HFF-Myc (cell line): Measurements from ENCODE around the gene PDE7B.

Experiments
- DNase-seq: peaks from one replicate; pipeline ENCODE4 v3.0.0-alpha.2; 2011; ENCODE audit warnings: low read depth; ENCODE audit errors: extremely low read depth
- H3K4me3 ChIP-seq: replicated peaks from 2 replicates; pipeline ENCODE4 v1.5.1; 2011; ENCODE audit warnings: low read depth, mild to moderate bottlenecking, control low read depth, low read length
- TF ChIP-seq, protein P1 (sequence below): IDR thresholded peaks from 2 replicates; pipeline ENCODE4 v1.5.1; 2012; ENCODE audit warnings: mild to moderate bottlenecking, low read depth, low read length, control low read depth; ENCODE audit errors: missing control alignments

PDE7B gene

DNA sequence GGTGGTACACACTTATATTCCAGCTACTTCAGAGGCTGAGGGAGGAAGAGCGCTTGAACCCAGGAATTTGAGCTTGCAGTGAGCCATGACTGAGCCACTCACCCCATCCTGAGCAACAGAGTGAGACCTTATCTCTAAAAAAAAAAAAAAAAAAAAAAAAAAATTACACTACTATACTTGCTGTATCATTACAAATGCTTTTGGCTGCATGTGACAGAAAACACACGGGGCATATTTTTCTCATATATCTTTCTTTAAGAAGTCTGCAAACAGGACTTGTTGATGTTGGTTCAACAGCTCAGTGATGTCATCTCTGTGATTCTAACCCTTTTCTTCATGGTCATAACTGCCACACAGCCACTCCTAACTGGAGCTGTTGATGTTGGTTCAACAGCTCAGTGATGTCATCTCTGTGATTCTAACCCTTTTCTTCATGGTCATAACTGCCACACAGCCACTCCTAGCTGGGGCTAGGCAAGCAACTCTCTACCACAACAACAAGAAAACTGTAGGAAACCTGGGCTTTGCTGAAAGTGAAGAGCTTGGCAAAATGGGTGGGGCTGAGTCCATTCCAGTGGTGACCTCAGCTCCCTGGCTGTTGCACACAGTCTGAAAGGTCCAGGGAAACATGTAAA is 378.8 kb downstream of the PDE7B start:
- no peak for DNase-seq
- H3K4me3 ChIP-seq, result no peak overlapping the region
- TF ChIP-seq, protein P1, sequence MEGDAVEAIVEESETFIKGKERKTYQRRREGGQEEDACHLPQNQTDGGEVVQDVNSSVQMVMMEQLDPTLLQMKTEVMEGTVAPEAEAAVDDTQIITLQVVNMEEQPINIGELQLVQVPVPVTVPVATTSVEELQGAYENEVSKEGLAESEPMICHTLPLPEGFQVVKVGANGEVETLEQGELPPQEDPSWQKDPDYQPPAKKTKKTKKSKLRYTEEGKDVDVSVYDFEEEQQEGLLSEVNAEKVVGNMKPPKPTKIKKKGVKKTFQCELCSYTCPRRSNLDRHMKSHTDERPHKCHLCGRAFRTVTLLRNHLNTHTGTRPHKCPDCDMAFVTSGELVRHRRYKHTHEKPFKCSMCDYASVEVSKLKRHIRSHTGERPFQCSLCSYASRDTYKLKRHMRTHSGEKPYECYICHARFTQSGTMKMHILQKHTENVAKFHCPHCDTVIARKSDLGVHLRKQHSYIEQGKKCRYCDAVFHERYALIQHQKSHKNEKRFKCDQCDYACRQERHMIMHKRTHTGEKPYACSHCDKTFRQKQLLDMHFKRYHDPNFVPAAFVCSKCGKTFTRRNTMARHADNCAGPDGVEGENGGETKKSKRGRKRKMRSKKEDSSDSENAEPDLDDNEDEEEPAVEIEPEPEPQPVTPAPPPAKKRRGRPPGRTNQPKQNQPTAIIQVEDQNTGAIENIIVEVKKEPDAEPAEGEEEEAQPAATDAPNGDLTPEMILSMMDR, result no peak

DNA sequence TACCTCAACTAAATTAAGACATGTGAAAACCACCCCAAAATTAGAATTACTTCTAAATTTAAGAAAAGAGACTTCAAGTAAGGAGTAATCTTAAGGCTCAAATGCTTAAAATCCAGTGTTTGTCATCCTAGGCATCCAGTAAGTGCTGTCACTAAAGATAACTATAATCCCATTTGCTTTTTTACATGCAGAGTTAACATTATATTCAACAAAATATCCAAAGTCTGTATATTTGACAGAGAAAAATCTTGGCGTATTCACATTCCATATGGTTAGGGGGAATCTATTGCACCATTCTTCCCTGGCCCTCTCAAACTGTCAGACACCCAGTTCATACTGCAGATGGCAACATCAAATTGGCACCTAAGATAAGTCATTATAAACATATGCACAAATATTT is 381.2 kb downstream of the PDE7B start:
- TF ChIP-seq, protein P1, result no peak
- no peak overlapping the region for H3K4me3 ChIP-seq
- no peak for DNase-seq

DNA sequence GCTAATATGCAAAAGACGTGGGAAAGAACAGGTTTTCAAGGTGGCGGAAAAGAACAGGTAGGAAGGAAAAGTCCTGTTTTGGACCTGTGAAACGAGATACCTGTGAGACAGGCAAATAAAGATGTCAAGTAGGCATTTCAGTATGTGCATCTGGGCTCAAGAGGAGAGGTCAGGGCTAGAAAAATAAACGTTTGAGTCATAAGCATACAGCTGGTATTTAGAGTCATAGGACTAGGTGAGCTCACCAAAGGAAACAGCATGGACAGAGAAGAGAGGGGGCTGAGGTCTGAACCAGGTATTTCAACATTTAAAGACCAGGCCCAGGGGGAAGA is 383.7 kb downstream of the PDE7B start:
- no peak for DNase-seq

DNA sequence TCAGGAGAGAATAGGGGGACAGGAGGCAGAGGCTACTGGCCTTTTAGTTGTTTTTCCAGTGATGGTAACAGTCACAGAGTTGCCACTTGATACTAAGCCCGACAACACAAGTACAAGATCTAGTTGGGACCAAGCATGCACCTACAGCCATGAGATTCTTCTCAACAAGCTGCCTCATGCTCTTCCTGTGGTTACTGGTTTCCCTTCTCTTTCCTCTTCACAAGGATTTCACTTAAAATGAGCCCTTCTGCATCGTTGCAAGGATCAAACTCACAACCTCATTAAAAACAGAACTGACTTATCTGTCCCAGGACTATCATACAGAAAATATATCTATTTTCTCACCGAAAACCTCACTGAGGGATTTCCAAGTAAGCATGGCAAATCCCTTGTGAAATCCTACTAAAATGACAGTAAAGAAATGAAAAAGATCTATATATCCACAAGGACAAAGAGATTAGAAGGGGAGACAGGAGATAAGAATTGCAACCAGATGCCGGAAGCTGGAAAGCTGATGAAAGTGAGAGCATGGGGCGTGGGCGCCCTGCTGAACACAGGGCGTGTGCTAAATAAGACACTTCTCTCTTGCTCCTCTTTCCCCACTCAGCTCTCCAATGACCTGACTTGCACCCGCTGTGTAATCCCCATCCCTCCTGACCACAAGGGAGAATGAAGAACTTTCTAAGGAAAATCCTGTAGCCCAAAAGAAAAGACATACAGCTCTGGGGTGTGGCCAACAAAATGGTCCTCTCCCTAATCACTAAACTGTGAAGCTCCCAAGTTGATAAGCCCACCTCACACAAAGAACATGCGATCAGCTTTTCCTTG is 385.2 kb downstream of the PDE7B start:
- TF ChIP-seq, protein P1, result no peak
- no peak overlapping the region for H3K4me3 ChIP-seq
- no peak for DNase-seq

More for the DNA sequence above, 383.7 kb downstream of the PDE7B start:
- TF ChIP-seq, protein P1, result no peak
- H3K4me3 ChIP-seq, result no peak overlapping the region

DNA sequence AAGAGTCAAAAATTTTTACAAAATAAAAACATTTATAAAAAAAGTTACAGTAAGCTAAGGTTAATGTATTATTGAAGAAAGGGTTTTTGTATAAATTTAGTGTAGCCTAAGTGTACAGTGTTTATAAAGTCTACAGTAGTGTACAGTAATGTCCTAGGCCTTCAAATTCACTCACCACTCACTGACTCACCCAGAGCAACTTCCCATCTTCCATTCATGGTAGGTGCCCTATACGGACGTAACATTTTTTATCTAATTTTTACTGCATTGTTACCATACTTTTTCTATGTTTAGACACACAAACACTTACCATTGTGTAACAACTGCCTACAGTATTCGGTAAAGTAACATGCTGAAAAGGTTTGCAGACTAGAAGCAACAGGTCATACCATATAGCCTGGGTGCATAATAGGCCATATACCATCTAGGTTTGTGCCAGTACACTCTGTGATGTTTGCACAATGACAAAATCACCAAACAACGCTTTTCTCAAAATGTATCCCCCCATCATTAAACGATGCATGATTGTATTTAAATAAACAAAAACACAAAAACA is 392.6 kb downstream of the PDE7B start:
- no peak overlapping the region for H3K4me3 ChIP-seq
- TF ChIP-seq, protein P1, result no peak
- DNase-seq, result no peak
